ENCODE measurements around the gene LRRC17.

DNA sequence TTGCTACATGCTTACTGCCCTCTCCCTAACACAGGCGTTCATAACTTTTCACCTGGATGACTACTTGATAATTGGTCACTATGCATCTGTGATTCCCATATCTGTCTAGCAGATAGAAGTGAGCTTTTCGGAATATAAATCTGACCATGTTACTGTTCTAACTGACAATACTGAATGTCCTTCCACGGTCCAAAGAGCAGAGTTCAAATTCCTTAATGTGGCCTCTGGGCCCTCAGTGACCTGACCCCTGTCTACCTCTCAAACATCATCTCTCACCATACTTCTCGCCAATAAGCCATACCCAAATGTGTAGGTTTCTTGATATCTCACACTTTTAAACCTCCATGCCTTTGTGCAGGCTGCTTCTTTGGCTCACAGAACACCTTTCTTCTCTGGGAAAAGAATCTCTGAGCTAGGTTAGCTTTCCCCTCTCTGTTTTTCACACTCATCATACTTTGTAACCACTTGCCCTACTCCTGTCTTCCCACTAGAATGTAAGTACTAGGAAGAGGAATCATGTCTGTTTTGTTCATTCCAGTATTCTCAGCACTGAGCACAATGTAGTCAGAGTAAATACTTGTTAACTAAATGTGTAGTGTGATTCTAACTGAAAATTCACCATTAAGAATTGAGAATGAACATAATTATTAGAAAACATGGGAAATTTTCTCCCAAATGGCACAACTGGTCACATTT lies 39.2 kb upstream of the LRRC17 start:
- TF ChIP-seq, protein P1, sequence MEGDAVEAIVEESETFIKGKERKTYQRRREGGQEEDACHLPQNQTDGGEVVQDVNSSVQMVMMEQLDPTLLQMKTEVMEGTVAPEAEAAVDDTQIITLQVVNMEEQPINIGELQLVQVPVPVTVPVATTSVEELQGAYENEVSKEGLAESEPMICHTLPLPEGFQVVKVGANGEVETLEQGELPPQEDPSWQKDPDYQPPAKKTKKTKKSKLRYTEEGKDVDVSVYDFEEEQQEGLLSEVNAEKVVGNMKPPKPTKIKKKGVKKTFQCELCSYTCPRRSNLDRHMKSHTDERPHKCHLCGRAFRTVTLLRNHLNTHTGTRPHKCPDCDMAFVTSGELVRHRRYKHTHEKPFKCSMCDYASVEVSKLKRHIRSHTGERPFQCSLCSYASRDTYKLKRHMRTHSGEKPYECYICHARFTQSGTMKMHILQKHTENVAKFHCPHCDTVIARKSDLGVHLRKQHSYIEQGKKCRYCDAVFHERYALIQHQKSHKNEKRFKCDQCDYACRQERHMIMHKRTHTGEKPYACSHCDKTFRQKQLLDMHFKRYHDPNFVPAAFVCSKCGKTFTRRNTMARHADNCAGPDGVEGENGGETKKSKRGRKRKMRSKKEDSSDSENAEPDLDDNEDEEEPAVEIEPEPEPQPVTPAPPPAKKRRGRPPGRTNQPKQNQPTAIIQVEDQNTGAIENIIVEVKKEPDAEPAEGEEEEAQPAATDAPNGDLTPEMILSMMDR (IDR thresholded peaks at IDR 0.05) = no peak
- TF ChIP-seq POLR2A (IDR thresholded peaks at IDR 0.05) = no peak

Data from adrenal gland (tissue), 5 donors.